ENCODE results near the gene ADGRB3.
"Not testable (repeated sequence)": the region's sequence is repeated elsewhere in the genome, so short reads cannot be mapped to it uniquely, and the experiment has no call there.

The ADGRB3 gene

DNA sequence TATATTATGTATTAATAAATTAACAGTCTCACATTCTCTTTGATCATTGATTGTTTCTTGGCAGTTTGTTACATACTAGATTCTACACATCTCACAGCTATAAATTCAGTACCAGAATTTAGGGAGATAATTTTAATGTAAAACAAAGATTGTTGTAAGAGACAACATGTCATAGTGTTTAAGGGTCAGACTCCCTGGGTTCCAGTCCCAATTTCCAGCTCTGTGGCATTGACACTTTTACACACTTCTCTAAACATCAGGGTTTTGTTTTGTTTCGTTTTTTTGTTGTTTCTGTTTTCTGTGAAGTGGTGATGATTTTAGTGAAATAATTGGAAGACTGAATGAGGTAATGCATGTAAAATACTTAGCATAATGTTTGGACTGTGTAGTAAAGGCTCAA is 19.9 kb downstream of the ADGRB3 start:
- DNase-seq (ENCODE audit: extremely low read depth, low read depth), result no peak
- TF ChIP-seq, protein P1, sequence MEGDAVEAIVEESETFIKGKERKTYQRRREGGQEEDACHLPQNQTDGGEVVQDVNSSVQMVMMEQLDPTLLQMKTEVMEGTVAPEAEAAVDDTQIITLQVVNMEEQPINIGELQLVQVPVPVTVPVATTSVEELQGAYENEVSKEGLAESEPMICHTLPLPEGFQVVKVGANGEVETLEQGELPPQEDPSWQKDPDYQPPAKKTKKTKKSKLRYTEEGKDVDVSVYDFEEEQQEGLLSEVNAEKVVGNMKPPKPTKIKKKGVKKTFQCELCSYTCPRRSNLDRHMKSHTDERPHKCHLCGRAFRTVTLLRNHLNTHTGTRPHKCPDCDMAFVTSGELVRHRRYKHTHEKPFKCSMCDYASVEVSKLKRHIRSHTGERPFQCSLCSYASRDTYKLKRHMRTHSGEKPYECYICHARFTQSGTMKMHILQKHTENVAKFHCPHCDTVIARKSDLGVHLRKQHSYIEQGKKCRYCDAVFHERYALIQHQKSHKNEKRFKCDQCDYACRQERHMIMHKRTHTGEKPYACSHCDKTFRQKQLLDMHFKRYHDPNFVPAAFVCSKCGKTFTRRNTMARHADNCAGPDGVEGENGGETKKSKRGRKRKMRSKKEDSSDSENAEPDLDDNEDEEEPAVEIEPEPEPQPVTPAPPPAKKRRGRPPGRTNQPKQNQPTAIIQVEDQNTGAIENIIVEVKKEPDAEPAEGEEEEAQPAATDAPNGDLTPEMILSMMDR (IDR thresholded peaks at IDR 0.05; ENCODE audit: low read depth, low read length), result no peak

DNA sequence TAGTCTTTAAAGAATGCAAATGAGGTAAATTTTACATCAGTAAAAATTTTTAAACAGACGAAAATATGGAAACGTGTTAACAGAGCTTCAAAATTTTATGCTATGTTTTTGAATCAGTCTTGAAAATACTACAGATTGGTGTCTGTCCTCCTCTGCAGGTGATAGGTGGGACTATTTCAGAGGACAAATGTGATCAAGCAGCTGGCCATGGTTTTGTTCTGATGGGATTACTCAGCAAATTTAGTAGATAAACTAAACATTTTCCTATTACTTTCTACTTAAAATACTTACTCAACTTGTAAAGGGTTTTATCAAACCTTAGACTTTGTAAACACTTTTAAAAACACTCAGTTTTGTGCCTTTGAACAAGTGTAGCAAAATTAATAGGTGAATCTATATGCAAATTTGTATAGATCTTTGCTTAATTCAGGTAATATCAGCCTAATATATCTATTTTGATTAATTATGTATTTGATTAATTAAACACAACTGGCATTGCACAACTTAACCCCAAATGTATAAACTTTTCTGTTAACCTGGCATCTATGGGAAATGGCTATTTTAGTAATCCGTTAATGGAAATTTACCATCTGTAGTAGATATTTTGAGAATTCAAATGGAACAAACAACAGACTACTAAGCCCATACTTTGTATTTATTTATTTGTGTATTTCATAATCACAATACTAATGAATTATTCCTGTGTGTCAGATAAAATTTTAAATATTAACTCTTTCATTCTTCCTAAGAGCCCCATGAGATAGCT is 22.5 kb downstream of the ADGRB3 start:
- TF ChIP-seq, protein P1 (IDR thresholded peaks at IDR 0.05; ENCODE audit: low read depth, low read length), result no peak
- no peak for DNase-seq (ENCODE audit: extremely low read depth, low read depth)

DNA sequence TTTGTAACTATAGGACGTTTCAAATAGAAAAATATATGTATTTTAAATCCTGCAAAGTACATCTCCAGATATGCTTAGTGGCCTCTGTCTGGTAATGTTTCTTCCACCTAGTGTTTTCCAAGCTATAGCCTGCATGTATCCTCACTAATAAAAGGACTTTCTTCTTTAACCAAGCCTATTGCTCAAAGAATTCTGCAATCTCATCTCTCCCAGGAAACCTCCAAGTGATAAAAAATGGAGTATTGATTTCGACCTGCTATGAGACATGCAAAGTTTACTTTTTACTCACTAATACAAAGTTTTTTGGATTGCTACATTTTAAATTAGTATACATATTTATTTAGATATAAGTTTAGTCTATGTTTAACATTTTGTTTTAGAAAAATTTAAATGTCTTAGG is 23.3 kb downstream of the ADGRB3 start:
- DNase-seq (ENCODE audit: extremely low read depth, low read depth), result no peak

DNA sequence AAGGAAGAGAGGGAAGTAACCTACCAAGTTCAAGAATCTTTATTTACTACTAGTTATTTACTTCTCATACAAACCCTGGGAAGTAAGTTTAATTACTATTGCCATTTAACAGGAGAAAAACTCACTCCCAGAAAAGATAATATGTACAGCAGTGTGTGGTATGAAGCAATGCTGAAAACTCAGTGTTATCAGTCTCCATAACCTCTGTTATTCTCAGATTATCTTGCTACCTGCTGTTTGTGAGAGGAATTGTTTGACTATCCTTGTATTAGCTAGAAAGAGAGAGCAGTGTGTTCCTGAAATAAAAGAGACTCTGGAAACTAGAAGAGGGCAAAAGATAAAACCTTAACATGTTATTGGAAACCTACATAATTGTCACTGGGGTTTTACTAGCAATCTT is 38.2 kb downstream of the ADGRB3 start:
- TF ChIP-seq, protein P1 (IDR thresholded peaks at IDR 0.05; ENCODE audit: low read depth, low read length), result no peak
- no peak for DNase-seq (ENCODE audit: extremely low read depth, low read depth)

More for the DNA sequence above, 23.3 kb downstream of the ADGRB3 start:
- TF ChIP-seq, protein P1 (IDR thresholded peaks at IDR 0.05; ENCODE audit: low read depth, low read length), result no peak

DNA sequence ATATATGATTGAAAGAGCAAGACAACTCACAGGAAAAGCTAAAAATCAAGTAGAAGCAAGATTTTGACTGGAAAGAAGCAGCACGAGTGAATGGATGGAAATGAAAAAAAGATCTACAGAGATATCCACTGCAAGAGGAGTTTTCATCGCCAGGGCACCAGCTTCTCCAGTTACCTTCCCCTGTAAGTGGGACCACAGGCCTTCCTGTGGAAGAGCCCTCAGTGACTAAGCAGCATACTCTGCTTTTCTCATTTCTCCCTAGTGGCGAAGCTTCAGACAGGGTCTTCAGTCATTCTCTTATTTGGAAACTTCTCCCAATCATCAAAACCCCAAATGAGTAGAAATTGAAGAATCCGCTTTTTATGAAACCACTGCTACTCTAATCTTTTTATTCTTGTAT is 40.5 kb downstream of the ADGRB3 start:
- TF ChIP-seq, protein P1 (IDR thresholded peaks at IDR 0.05; ENCODE audit: low read depth, low read length), result no peak
- DNase-seq (ENCODE audit: extremely low read depth, low read depth), result no peak

DNA sequence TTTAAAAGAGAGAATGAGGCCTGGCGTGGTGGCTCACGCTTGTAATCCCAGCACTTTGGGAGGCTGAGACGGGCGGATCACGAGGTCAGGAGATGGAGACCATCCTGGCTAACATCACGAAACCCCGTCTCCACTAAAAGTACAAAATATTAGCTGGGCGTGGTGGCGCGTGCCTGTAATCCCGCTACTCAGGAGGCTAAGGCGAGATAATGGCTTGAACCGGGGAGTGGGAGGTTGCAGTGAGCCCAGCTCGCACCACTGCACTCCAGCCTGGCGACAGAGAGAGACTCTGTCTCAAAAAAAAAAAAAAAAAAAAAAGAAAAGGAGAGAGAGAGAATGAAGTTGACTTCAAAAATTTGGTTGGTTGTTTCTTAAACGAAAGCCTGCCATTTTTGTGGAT is 41.0 kb downstream of the ADGRB3 start:
- not testable (repeated sequence) for DNase-seq (ENCODE audit: extremely low read depth, low read depth)

DNA sequence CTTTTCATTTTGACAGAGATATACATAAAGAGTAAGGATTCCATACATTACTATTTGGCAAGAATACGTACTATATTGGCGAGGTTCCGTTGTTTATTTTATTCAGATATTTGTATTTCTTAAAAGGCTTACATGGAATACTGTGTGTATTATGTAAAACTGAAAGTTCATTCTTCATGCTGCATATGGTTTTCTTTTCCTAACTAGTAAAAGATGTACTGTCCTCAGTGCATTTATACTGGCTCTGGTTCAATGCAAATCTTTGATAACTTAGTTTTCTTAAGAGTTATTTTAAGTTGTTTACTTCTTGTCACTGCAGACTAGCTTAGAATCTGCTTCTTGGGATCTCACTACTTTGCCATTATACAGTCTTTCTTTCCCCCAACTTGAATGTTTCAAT is 42.0 kb downstream of the ADGRB3 start:
- TF ChIP-seq, protein P1 (IDR thresholded peaks at IDR 0.05; ENCODE audit: low read depth, low read length), result no peak

DNA sequence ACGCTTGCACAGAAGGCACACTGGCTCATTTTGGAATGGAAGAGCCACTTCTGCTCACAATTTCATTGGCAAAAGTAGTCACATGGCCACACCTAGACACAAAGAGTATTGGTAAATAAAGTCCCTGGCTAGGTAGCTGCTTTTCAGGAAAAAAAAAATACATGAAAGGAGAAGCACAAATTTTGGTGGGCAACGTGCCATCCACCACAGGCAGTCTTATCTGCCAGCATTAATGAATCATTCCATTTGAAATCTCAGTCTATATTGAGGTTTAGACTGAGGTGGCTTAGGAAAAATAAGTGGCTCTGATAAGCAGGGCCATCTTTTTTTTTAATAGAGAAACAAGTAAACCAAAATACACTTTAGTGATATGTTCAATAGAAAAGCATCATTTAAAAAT is 44.3 kb downstream of the ADGRB3 start:
- TF ChIP-seq, protein P1 (IDR thresholded peaks at IDR 0.05; ENCODE audit: low read depth, low read length), result no peak
- no peak for DNase-seq (ENCODE audit: extremely low read depth, low read depth)

More for the DNA sequence above, 42.0 kb downstream of the ADGRB3 start:
- DNase-seq (ENCODE audit: extremely low read depth, low read depth), result no peak

Measured in AG09319 (cell line).